IMR-90 (cell line): ENCODE results near the gene RETN. TPM values are rescaled to one million over a fixed set of nuclear protein-coding genes. Genes with fewer than 3 reads are reported as not detected.

Source experiments
- ATAC-seq: fragments of 200-7000 bp; cut with Tn5 transposase; 2 replicates; pipeline ENCODE4 v1.9.1; 2020; ENCODE audit warnings: low read depth, mild to moderate bottlenecking, moderate library complexity
- BruUV-seq: library from RNA; stranded (reverse); fragments of 400-500 nt; replicated peaks from 2 replicates; lab custom pipeline; 2021; lab: Mats Ljungman, UMichigan
- CTCF ChIA-PET: fragments of 300-600 bp; formaldehyde crosslinking; extraction: SDS; loops from one replicate; lab custom pipeline; 2021; ENCODE audit warnings: antibody characterized with exemption; lab: Yijun Ruan, JAX
- POLR2A ChIA-PET: fragments of 300-600 bp; sonication (Branson Sonifier 250); formaldehyde crosslinking; loops from one replicate; lab custom pipeline; 2022; ENCODE audit warnings: antibody characterized with exemption; ENCODE audit not compliant: unreplicated experiment; lab: Charles Lee
- DNase-seq: peaks from one replicate; pipeline ENCODE4 v3.0.0; 2013
- H2AFZ ChIP-seq: replicated peaks from 2 replicates; pipeline ENCODE3; 2013; ENCODE audit warnings: low read length, mild to moderate bottlenecking; ENCODE audit not compliant: poor library complexity
- H2AK5ac ChIP-seq: 2 replicates; pipeline ENCODE4 v1.6.1; 2013; ENCODE audit warnings: low read depth, low read length, inconsistent platforms
- H2AK9ac ChIP-seq: replicated peaks from 2 replicates; pipeline ENCODE3; 2013; ENCODE audit warnings: mild to moderate bottlenecking, low read depth, low read length, moderate library complexity; ENCODE audit not compliant: poor library complexity
- H2BK120ac ChIP-seq: 2 replicates; pipeline ENCODE4 v1.6.1; 2013; ENCODE audit warnings: low read depth, low read length, inconsistent platforms
- H2BK15ac ChIP-seq: 3 replicates; pipeline ENCODE4 v1.6.1; 2013; ENCODE audit warnings: low read depth, low read length, inconsistent platforms
- H2BK20ac ChIP-seq: 2 replicates; pipeline ENCODE4 v1.6.1; 2013; ENCODE audit warnings: low read depth, mild to moderate bottlenecking, inconsistent platforms, low read length, moderate library complexity
- H2BK5ac ChIP-seq: 2 replicates; pipeline ENCODE4 v1.6.1; 2013; ENCODE audit warnings: mild to moderate bottlenecking, low read depth, low read length, inconsistent platforms; ENCODE audit not compliant: poor library complexity, severe bottlenecking
- H3K14ac ChIP-seq: replicated peaks from 2 replicates; pipeline ENCODE4 v1.6.1; 2013; ENCODE audit warnings: low read depth, low read length, inconsistent platforms
- H3K18ac ChIP-seq: 2 replicates; pipeline ENCODE4 v1.6.1; 2013; ENCODE audit warnings: low read depth, low read length, control low read depth
- H3K23ac ChIP-seq: 2 replicates; pipeline ENCODE4 v1.6.1; 2013; ENCODE audit warnings: low read depth, low read length, inconsistent platforms
- H3K27ac ChIP-seq: 2 replicates; pipeline ENCODE4 v1.5.1; 2013; ENCODE audit warnings: mild to moderate bottlenecking, control low read depth, low read length; ENCODE audit not compliant: insufficient read depth
- H3K27me3 ChIP-seq: 2 replicates; pipeline ENCODE4 v1.6.1; 2013; ENCODE audit warnings: low read length; ENCODE audit not compliant: control insufficient read depth, insufficient read depth
- H3K36me3 ChIP-seq: 2 replicates; pipeline ENCODE4 v1.6.1; 2013; ENCODE audit warnings: low read length, mixed read lengths; ENCODE audit not compliant: control insufficient read depth, insufficient read depth
- H3K4ac ChIP-seq: 2 replicates; pipeline ENCODE4 v1.6.1; 2013; ENCODE audit warnings: low read depth, low read length, inconsistent platforms
- H3K4me1 ChIP-seq: 2 replicates; pipeline ENCODE4 v1.6.1; 2013; ENCODE audit warnings: low read length, mixed read lengths; ENCODE audit not compliant: control insufficient read depth, insufficient read depth
- H3K4me2 ChIP-seq: 2 replicates; pipeline ENCODE4 v1.6.1; 2013; ENCODE audit warnings: low read depth, mild to moderate bottlenecking, control low read depth, low read length, moderate library complexity
- H3K4me3 ChIP-seq: 2 replicates; pipeline ENCODE4 v1.5.1; 2013; ENCODE audit warnings: low read depth, mild to moderate bottlenecking, control low read depth, low read length, moderate library complexity; ENCODE audit not compliant: insufficient read depth
- H3K56ac ChIP-seq: 2 replicates; pipeline ENCODE4 v1.6.1; 2013; ENCODE audit warnings: low read length, inconsistent platforms; ENCODE audit not compliant: insufficient read depth; ENCODE audit errors: extremely low read depth
- H3K79me1 ChIP-seq, 2 experiments: 2 replicates each; pipeline ENCODE4 v1.6.1; 2013; ENCODE audit warnings: low read length in 2 of 2, inconsistent platforms in 1 of 2, low read depth in 1 of 2
- H3K9ac ChIP-seq: 2 replicates; pipeline ENCODE4 v1.6.1; 2013; ENCODE audit warnings: low read depth, low read length, control low read depth
- H3K9me1 ChIP-seq: 2 replicates; pipeline ENCODE4 v1.6.1; 2013; ENCODE audit warnings: low read length, inconsistent platforms; ENCODE audit not compliant: insufficient read depth
- H3K9me3 ChIP-seq: 2 replicates; pipeline ENCODE4 v1.6.1; 2013; ENCODE audit warnings: low read length; ENCODE audit not compliant: control insufficient read depth, insufficient read depth
- H4K20me1 ChIP-seq: 2 replicates; pipeline ENCODE4 v1.6.1; 2013; ENCODE audit warnings: low read length, inconsistent platforms; ENCODE audit not compliant: insufficient read depth
- H4K5ac ChIP-seq: 2 replicates; pipeline ENCODE4 v1.6.1; 2013; ENCODE audit warnings: mild to moderate bottlenecking, low read depth, low read length, control low read depth
- H4K8ac ChIP-seq, 2 experiments: 2 replicates each; pipeline ENCODE4 v1.6.1; 2013; ENCODE audit warnings: low read depth in 2 of 2, low read length in 2 of 2, control low read depth in 1 of 2, inconsistent platforms in 1 of 2
- H4K91ac ChIP-seq: 2 replicates; pipeline ENCODE4 v1.6.1; 2013; ENCODE audit warnings: low read depth, low read length, inconsistent platforms; ENCODE audit not compliant: insufficient read depth
- BHLHE40 ChIP-seq: fragments of 150-350 bp; IDR thresholded peaks from 2 replicates; pipeline ENCODE4 v1.6.1; 2016; ENCODE audit warnings: mild to moderate bottlenecking, low read depth, low read length
- CEBPB ChIP-seq: IDR thresholded peaks from 2 replicates; pipeline ENCODE4 v1.6.1; 2012; ENCODE audit warnings: low read depth, low read length, improper control_type of control experiment
- CHD1 ChIP-seq: IDR thresholded peaks from 2 replicates; pipeline ENCODE4 v1.6.1; 2012; ENCODE audit warnings: low read depth, low read length, improper control_type of control experiment
- CTCF ChIP-seq: conservative IDR thresholded peaks from 2 replicates; pipeline ENCODE4 v1.5.1; 2012; ENCODE audit warnings: mild to moderate bottlenecking, low read depth, low read length, improper control_type of control experiment
- FOS ChIP-seq: fragments of 150-350 bp; IDR thresholded peaks from 2 replicates; pipeline ENCODE4 v1.6.1; 2016; ENCODE audit warnings: low read depth, low read length
- MAFK ChIP-seq: IDR thresholded peaks from 2 replicates; pipeline ENCODE4 v1.6.1; 2012; ENCODE audit warnings: low read depth, low read length, improper control_type of control experiment
- MAZ ChIP-seq: IDR thresholded peaks from 2 replicates; pipeline ENCODE4 v1.6.1; 2012; ENCODE audit warnings: low read depth, mild to moderate bottlenecking, low read length, improper control_type of control experiment, moderate library complexity, borderline replicate concordance
- MXI1 ChIP-seq: IDR thresholded peaks from 2 replicates; pipeline ENCODE4 v1.6.1; 2012; ENCODE audit warnings: low read depth, mild to moderate bottlenecking, low read length, moderate library complexity, borderline replicate concordance
- NFE2L2 ChIP-seq: fragments of 150-350 bp; IDR thresholded peaks from 2 replicates; pipeline ENCODE4 v1.6.1; 2016; ENCODE audit warnings: low read depth, mild to moderate bottlenecking, low read length
- POLR2A ChIP-seq: IDR thresholded peaks from 2 replicates; pipeline ENCODE4 v1.6.1; 2012; ENCODE audit warnings: mild to moderate bottlenecking, low read depth, low read length
- RAD21 ChIP-seq: IDR thresholded peaks from 2 replicates; pipeline ENCODE4 v1.6.1; 2012; ENCODE audit warnings: low read length, improper control_type of control experiment
- RCOR1 ChIP-seq: IDR thresholded peaks from 2 replicates; pipeline ENCODE4 v1.6.1; 2012; ENCODE audit warnings: mild to moderate bottlenecking, low read length, improper control_type of control experiment; ENCODE audit not compliant: insufficient replicate concordance
- RFX5 ChIP-seq: IDR thresholded peaks from 2 replicates; pipeline ENCODE4 v1.8.0; 2012; ENCODE audit warnings: low read depth, mild to moderate bottlenecking, low read length, moderate library complexity
- SMC3 ChIP-seq: fragments of 150-350 bp; IDR thresholded peaks from 2 replicates; pipeline ENCODE4 v1.6.1; 2016; ENCODE audit warnings: low read depth, mild to moderate bottlenecking, antibody characterized with exemption, low read length, moderate library complexity
- WGBS, 2 experiments: methylation state at CpG; one replicate each; pipeline versions ENCODE4 v1.1.5 to v1.1.7; 2013; ENCODE audit warnings: missing lambda C conversion rate in 2 of 2; ENCODE audit not compliant: insufficient read length in 1 of 2; ENCODE audit errors: extremely low coverage in 2 of 2; 5-methylcytosine and 5-hydroxymethylcytosine counted together
- dilution Hi-C: fragments of 300-500 bp; cut with HindIII; formaldehyde crosslinking; loops from one replicate; pipeline ENCODE4 v1.14.3; 2018; ENCODE audit warnings: low sequenced_read_pairs; ENCODE audit not compliant: unreplicated experiment
- in situ Hi-C: fragments of 300-500 bp; cut with MboI; formaldehyde crosslinking; loops from 3 replicates; pipeline ENCODE4 v1.14.3; 2019; ENCODE audit warnings: low sequenced_read_pairs, inconsistent platforms, mixed read lengths
- intact Hi-C: fragments of 100-400 bp; cut with micrococcal nuclease; formaldehyde crosslinking; loops from 2 replicates; pipeline ENCODE4 v1.10.0; 2022
- polyA plus RNA-seq, 3 experiments: library from polyadenylated mRNA; depleted of rRNA; stranded (reverse); fragments of >200 nt; gene quantifications; 2 replicates each; pipeline ENCODE4 v1.2.3, GENCODE V29; 2012; ENCODE audit warnings: low replicate concordance in 1 of 3
- total RNA-seq: library from RNA; depleted of rRNA; stranded (reverse); fragments of >200 nt; gene quantifications from 2 replicates; pipeline ENCODE4 v1.2.3, GENCODE V29; 2012
- TF ChIP-seq, protein P1 (sequence below): fragments of 150-350 bp; IDR thresholded peaks from 2 replicates; pipeline ENCODE4 v1.6.1; 2017; ENCODE audit warnings: mild to moderate bottlenecking, antibody characterized with exemption, low read length, low read depth
- TF ChIP-seq, protein P2 (sequence below): fragments of 150-350 bp; IDR thresholded peaks from 2 replicates; pipeline ENCODE4 v1.6.1; 2016; ENCODE audit warnings: low read depth, mild to moderate bottlenecking, low read length, moderate library complexity, borderline replicate concordance

Gene RETN
- total and polyA plus RNA-seq, 2 of the 4 experiments (the other 2 are of a cell fraction): not detected

DNA sequence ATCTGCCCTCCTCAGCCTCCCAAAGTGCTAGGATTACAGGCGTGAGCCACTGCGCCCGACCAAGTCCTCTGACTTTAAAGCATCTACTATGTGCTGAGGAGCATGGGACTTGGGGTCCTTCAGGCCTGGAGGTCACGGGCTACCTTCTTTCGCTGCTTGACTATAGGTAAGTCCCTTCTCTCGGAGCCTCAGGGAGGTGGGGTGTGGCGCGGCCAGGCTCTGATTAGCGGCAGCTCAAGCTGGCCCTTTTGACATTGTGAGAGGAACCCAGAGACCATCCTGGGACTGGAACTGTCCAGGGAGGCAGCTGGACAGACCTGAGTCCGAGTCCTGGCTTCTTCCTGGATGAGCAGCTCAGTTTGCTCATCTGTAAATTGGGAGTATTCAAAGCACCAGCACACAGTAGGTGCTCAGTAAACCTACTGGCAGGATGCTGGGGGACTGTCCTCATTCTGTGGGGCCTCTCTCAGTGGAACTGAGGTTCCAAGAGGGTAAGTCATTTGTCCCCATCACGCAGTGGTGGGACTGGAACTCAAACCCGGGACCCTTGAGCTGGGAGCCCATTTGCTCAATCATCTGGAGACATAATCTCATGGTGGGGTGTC is 32.3 kb downstream of the RETN start:
- Histone ChIP-seq H2AFZ (no peak overlapping the region), H2BK5ac (no peak overlapping the region), H2BK15ac (no peak overlapping the region), H3K4ac (no peak overlapping the region), H3K27me3 (peaks cover 26% of the 10 kb centered on the region), H3K36me3 (no peaks in the 10 kb centered on the region), H3K27ac (no peak overlapping the region), H3K23ac (no peak overlapping the region), H2BK20ac (no peak overlapping the region), H3K4me2 (no peak overlapping the region), H3K56ac (no peak overlapping the region), H3K4me1 (no peaks in the 10 kb centered on the region), H3K79me1 (no peaks in the 10 kb centered on the region), H4K20me1 (no peaks in the 10 kb centered on the region), H3K18ac (no peak overlapping the region), H3K9ac (no peak overlapping the region), H3K4me3 (no peak overlapping the region), H3K14ac (no peak overlapping the region), H2BK120ac (no peak overlapping the region), H3K9me1 (no peaks in the 10 kb centered on the region), H4K8ac (no peak overlapping the region), H2AK9ac (no peak overlapping the region), H4K5ac (no peak overlapping the region), H2AK5ac (no peak overlapping the region), H4K91ac (no peak overlapping the region), H3K9me3 (no peaks in the 10 kb centered on the region)
- dilution Hi-C loops (no loop called here), intact Hi-C loops (no loop called here), in situ Hi-C loops (no loop called here)
- ChIA-PET CTCF (no interaction called here), POLR2A (no interaction called here)
- TF ChIP-seq, protein P1, sequence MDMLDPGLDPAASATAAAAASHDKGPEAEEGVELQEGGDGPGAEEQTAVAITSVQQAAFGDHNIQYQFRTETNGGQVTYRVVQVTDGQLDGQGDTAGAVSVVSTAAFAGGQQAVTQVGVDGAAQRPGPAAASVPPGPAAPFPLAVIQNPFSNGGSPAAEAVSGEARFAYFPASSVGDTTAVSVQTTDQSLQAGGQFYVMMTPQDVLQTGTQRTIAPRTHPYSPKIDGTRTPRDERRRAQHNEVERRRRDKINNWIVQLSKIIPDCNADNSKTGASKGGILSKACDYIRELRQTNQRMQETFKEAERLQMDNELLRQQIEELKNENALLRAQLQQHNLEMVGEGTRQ: no peak
- TF ChIP-seq, protein P2, sequence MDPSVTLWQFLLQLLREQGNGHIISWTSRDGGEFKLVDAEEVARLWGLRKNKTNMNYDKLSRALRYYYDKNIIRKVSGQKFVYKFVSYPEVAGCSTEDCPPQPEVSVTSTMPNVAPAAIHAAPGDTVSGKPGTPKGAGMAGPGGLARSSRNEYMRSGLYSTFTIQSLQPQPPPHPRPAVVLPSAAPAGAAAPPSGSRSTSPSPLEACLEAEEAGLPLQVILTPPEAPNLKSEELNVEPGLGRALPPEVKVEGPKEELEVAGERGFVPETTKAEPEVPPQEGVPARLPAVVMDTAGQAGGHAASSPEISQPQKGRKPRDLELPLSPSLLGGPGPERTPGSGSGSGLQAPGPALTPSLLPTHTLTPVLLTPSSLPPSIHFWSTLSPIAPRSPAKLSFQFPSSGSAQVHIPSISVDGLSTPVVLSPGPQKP: no peak
- TF ChIP-seq RFX5: no peak
- no peak for TF ChIP-seq BHLHE40
- no peak for TF ChIP-seq CHD1
- TF ChIP-seq SMC3: no peak
- TF ChIP-seq MAZ: no peak
- no peak for TF ChIP-seq CEBPB
- no peak for TF ChIP-seq CTCF
- TF ChIP-seq MXI1: no peak
- TF ChIP-seq NFE2L2: no peak
- TF ChIP-seq RAD21: no peak
- TF ChIP-seq FOS: no peak
- no peak for TF ChIP-seq MAFK
- no peak for TF ChIP-seq POLR2A
- TF ChIP-seq RCOR1: no peak
- DNase-seq: no peak
- no peak for ATAC-seq
- 83% methylated on average over 2 of the region's 12 CpGs; no CpG with 5 or more reads in 1 of the 2 experiments for WGBS, 2 experiments
- BruUV-seq: no TSS peak
